ENCODE data around the gene STK4. TPM values are rescaled to one million over a fixed set of nuclear protein-coding genes. Genes with fewer than 3 reads are reported as not detected.

STK4 gene
- total RNA-seq, 1 donor from 2014 or later: 34.8 TPM

DNA sequence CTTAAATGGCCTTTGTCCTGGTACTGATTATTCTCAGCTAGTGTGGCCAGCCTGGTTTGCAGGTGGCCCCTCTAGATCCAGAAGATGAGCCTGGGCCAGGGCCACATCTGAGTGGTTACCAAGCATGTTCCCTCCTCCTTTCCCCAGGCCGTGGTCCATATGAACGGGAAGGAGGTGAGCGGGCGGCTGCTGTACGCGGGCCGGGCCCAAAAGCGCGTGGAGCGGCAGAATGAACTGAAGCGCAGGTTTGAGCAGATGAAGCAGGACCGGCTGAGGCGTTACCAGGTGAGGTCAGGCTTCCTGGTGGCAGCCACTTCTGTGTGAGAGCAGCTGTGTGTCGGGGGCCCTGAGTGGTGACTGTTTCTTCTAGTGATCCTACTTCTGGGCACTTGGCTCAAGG is 44.9 kb upstream of the STK4 start:
- no peak for FAIRE-seq
- TF ChIP-seq, protein P1, sequence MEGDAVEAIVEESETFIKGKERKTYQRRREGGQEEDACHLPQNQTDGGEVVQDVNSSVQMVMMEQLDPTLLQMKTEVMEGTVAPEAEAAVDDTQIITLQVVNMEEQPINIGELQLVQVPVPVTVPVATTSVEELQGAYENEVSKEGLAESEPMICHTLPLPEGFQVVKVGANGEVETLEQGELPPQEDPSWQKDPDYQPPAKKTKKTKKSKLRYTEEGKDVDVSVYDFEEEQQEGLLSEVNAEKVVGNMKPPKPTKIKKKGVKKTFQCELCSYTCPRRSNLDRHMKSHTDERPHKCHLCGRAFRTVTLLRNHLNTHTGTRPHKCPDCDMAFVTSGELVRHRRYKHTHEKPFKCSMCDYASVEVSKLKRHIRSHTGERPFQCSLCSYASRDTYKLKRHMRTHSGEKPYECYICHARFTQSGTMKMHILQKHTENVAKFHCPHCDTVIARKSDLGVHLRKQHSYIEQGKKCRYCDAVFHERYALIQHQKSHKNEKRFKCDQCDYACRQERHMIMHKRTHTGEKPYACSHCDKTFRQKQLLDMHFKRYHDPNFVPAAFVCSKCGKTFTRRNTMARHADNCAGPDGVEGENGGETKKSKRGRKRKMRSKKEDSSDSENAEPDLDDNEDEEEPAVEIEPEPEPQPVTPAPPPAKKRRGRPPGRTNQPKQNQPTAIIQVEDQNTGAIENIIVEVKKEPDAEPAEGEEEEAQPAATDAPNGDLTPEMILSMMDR (IDR thresholded peaks at IDR 0.05; ENCODE audit: insufficient read depth, low read length, severe bottlenecking): no peak
- H3K4me3 ChIP-seq (ENCODE audit: low read depth, low read length): no peak overlapping the region

DNA sequence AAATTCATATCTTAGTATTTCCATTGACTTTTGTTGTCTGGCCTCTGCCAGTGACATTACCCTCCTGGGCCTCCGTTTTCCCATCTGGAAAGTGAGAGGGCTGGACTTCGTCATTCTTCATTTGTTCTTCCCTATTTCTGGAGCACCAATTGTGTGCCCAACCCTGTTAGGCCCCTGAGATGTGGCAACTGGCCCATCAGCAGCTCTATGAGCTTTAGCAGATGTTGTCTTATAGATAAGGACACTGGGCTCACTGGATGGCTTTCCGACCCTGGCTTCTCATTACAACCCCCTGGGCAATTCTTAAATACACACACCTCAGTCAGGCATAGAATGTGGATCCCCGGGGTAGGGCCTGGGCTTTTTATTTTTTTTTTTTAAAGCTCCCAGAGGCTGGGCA is 41.8 kb upstream of the STK4 start:
- FAIRE-seq (no peak), DNase-seq (ENCODE audit: low read depth) (no peak)
- Histone ChIP-seq H3K36me3 (ENCODE audit: control insufficient read depth, insufficient read depth, low read length) (peaks cover 5% of the 10 kb centered on the region), H3K4me3 (ENCODE audit: low read depth, low read length) (no peak overlapping the region), H3K27me3 (ENCODE audit: control insufficient read depth, insufficient read depth, low read length) (no peaks in the 10 kb centered on the region)
- TF ChIP-seq, protein P1 (IDR thresholded peaks at IDR 0.05; ENCODE audit: insufficient read depth, low read length, severe bottlenecking): no peak

More for the DNA sequence above, 44.9 kb upstream of the STK4 start:
- Histone ChIP-seq H3K36me3 (ENCODE audit: control insufficient read depth, insufficient read depth, low read length) (peaks cover 13% of the 10 kb centered on the region), H3K27me3 (ENCODE audit: control insufficient read depth, insufficient read depth, low read length) (no peaks in the 10 kb centered on the region)
- no peak for DNase-seq (ENCODE audit: low read depth)

DNA sequence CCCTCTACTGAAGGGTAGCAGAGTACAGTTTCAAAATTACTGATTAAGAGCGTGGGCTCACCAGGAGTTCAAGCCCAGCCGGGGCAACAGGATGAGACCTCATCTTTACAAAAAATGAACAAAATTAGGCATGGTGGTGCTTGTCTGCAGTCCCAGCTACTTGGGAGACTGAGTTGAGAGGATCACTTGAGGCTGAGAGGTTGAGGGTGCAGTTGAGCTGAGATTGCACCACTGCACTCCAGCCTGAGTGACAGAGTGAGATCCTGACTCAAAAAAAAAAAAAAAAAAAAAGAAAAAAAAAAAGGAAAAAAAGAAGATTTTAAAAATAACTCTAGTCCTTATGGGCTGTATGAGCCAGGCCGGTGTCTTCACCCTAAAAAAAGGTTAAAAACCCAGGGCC is 37.7 kb upstream of the STK4 start:
- Histone ChIP-seq H3K36me3 (ENCODE audit: control insufficient read depth, insufficient read depth, low read length) (peaks cover 8% of the 10 kb centered on the region), H3K4me3 (ENCODE audit: low read depth, low read length) (no peak overlapping the region), H3K27me3 (ENCODE audit: control insufficient read depth, insufficient read depth, low read length) (no peaks in the 10 kb centered on the region)
- TF ChIP-seq, protein P1 (IDR thresholded peaks at IDR 0.05; ENCODE audit: insufficient read depth, low read length, severe bottlenecking): no peak
- FAIRE-seq (no peak), DNase-seq (ENCODE audit: low read depth) (no peak)

DNA sequence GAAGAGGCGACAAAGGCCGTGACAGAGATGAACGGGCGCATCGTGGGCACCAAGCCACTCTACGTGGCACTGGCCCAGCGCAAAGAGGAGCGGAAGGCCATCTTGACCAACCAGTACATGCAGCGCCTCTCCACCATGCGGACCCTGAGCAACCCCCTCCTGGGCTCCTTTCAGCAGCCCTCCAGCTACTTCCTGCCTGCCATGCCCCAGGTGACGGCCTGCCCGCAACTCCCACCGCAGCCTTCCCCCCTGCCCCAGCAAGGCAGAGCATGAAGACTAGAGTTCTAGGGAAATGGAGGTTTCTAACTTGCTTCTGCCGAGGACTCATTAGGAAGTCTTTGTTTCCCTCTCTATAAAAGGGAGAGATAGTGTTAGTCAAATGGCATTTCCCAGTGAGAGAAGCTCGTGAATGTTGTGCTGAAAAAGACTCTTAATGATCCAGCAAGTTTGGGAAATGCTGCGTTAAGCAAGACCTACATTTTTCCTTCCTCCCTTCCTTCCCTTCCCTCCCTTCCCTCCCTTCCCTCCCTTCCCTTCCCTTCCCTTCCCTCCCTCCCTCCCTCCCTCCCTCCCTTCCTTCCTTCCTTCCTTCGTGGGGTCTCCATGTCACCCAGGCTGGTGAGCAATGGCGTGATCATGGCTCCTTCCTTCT is 35.7 kb upstream of the STK4 start:
- TF ChIP-seq, protein P1 (IDR thresholded peaks at IDR 0.05; ENCODE audit: insufficient read depth, low read length, severe bottlenecking): no peak
- H3K36me3 ChIP-seq (ENCODE audit: control insufficient read depth, insufficient read depth, low read length): peaks cover 3% of the 10 kb centered on the region
- FAIRE-seq (no peak), DNase-seq (ENCODE audit: low read depth) (no peak)
- H3K27me3 ChIP-seq (ENCODE audit: control insufficient read depth, insufficient read depth, low read length): no peaks in the 10 kb centered on the region
- no peak overlapping the region for H3K4me3 ChIP-seq (ENCODE audit: low read depth, low read length)

DNA sequence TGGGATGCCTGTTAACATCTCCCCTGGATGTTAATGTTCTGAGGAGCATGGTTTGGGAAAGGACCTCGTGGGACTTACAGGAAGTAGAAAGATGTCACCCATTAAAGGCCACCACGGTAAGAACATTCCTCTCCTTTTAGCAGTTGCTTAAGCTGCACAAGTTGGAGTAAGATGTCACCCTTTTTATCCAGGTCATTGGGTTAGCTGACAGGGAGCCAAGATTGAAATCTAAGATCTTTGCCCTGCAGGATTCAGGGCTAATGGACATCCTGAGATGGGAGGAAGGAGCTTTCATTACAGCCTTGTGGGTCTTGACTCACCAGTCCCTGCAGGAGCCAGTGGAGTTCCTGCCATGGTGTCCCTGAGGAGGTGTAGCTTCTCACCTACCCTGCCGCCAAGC is 34.4 kb upstream of the STK4 start:
- DNase-seq (ENCODE audit: low read depth): no peak
- H3K4me3 ChIP-seq (ENCODE audit: low read depth, low read length): no peak overlapping the region
- H3K27me3 ChIP-seq (ENCODE audit: control insufficient read depth, insufficient read depth, low read length): no peaks in the 10 kb centered on the region
- peaks cover 5% of the 10 kb centered on the region for H3K36me3 ChIP-seq (ENCODE audit: control insufficient read depth, insufficient read depth, low read length)
- TF ChIP-seq, protein P1 (IDR thresholded peaks at IDR 0.05; ENCODE audit: insufficient read depth, low read length, severe bottlenecking): no peak
- no peak for FAIRE-seq

DNA sequence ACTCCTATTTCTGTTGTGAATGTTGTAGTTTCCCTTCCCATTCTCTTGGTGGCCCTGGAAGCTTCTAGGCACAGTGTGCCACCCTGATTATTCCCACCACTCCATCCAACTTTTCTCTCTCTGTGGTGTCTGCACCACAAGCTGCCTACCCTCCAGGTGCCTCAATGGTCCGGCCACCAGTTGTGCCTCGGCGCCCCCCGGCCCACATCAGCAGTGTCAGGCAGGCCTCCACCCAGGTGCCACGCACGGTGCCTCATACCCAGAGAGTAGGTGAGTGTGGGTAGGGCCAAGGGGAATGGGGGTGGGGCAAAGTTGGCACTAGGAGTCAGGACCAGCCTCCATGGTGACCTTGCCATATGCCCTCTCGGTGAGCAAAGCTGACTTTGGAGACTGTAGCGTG is 33.4 kb upstream of the STK4 start:
- FAIRE-seq (no peak), DNase-seq (ENCODE audit: low read depth) (no peak)
- TF ChIP-seq, protein P1 (IDR thresholded peaks at IDR 0.05; ENCODE audit: insufficient read depth, low read length, severe bottlenecking): no peak
- Histone ChIP-seq H3K27me3 (ENCODE audit: control insufficient read depth, insufficient read depth, low read length) (no peaks in the 10 kb centered on the region), H3K36me3 (ENCODE audit: control insufficient read depth, insufficient read depth, low read length) (peaks cover 6% of the 10 kb centered on the region), H3K4me3 (ENCODE audit: low read depth, low read length) (no peak overlapping the region)

Measured in bronchial epithelial cell (primary cell).